HCT116 (cell line): ENCODE measurements around the gene EOMES. TPM values are rescaled to one million over a fixed set of nuclear protein-coding genes. Genes with fewer than 3 reads are reported as not detected.

ENCODE experiments used
- ATAC-seq: fragments of 200-7000 bp; cut with Tn5 transposase; 2 replicates; pipeline ENCODE4 v1.9.1; 2020; ENCODE audit warnings: mild to moderate bottlenecking, moderate library complexity
- BruUV-seq: library from RNA; stranded (reverse); fragments of 400-500 nt; replicated peaks from 2 replicates; lab custom pipeline; 2021; lab: Mats Ljungman, UMichigan
- CTCF ChIA-PET: fragments of 300-600 bp; sonication (Branson Sonifier 250); formaldehyde crosslinking; loops from one replicate; lab custom pipeline; 2021; ENCODE audit warnings: antibody characterized with exemption; lab: Charles Lee
- POLR2A ChIA-PET: fragments of 300-600, 350-600 bp; sonication (Branson Sonifier 250); formaldehyde crosslinking; loops from one replicate; lab custom pipeline; 2021; ENCODE audit warnings: antibody characterized with exemption; lab: Charles Lee
- RAD21 ChIA-PET, 2 experiments: fragments of 300-600 bp; sonication (Branson Sonifier 250); formaldehyde crosslinking; loops; one replicate each; lab custom pipeline; 2023; ENCODE audit warnings: low total read pairs in 2 of 2; ENCODE audit not compliant: uncharacterized antibody in 2 of 2, unreplicated experiment in 2 of 2, low non-redundant PET in 1 of 2; lab: Charles Lee
- DNase-seq: peaks from one replicate; pipeline ENCODE4 v3.0.0-alpha.2; 2010; ENCODE audit warnings: low read depth, low spot score
- H2AFZ ChIP-seq: fragments of 200-600 bp; shearing (Covaris generic), sonication (generic); 2 replicates; pipeline ENCODE4 v1.6.1; 2017; ENCODE audit warnings: low read depth, mixed run types, mixed read lengths, antibody characterized with exemption, low read length; ENCODE audit not compliant: poor library complexity, severe bottlenecking
- H3K27ac ChIP-seq: 2 replicates; pipeline ENCODE4 v1.5.1; 2012; ENCODE audit warnings: low read depth, low read length
- H3K27me3 ChIP-seq: fragments of 200-600 bp; sonication (generic); 2 replicates; pipeline ENCODE4 v1.6.1; 2016; ENCODE audit warnings: mixed run types, low read length, mixed read lengths; ENCODE audit not compliant: insufficient read depth
- H3K36me3 ChIP-seq, 2 experiments: fragments of 200-500 bp in 1 of 2; fragments of 200-600 bp in 1 of 2; sonication (Bioruptor generic) in 1 of 2; sonication (generic) in 1 of 2; 2 replicates each; pipeline versions ENCODE4 v1.5.1 to v1.6.1; 2014 to 2016; ENCODE audit warnings: low read length in 2 of 2, inconsistent platforms in 1 of 2, mixed read lengths in 1 of 2, mixed run types in 1 of 2; ENCODE audit not compliant: insufficient read depth in 2 of 2, control insufficient read depth in 1 of 2
- H3K4me1 ChIP-seq, 2 experiments: fragments of 200-600 bp in 1 of 2; sonication (generic) in 1 of 2; 2 replicates each; pipeline versions ENCODE4 v1.5.1 to v1.6.1; 2012 to 2017; ENCODE audit warnings: low read length in 2 of 2, inconsistent platforms in 1 of 2, mild to moderate bottlenecking in 1 of 2, mixed read lengths in 1 of 2, mixed run types in 1 of 2, moderate library complexity in 1 of 2; ENCODE audit not compliant: insufficient read depth in 2 of 2, control insufficient read depth in 1 of 2
- H3K4me2 ChIP-seq: fragments of 200-600 bp; sonication (generic); 2 replicates; pipeline ENCODE4 v1.6.1; 2017; ENCODE audit warnings: mixed run types, low read length, mixed read lengths
- H3K4me3 ChIP-seq, 2 experiments: fragments of 200-600 bp in 1 of 2; sonication (generic) in 1 of 2; replicated peaks in 1 of 2; 2 replicates each; pipeline ENCODE4 v1.5.1; 2011 to 2016; ENCODE audit warnings: low read length in 2 of 2, control low read depth in 1 of 2, low read depth in 1 of 2, mild to moderate bottlenecking in 1 of 2, mixed read lengths in 1 of 2, mixed run types in 1 of 2
- H3K79me2 ChIP-seq: fragments of 200-600 bp; sonication (generic); 2 replicates; pipeline ENCODE4 v1.6.1; 2017; ENCODE audit warnings: mild to moderate bottlenecking, mixed run types, low read length, moderate library complexity, mixed read lengths; ENCODE audit not compliant: insufficient read depth
- H3K9ac ChIP-seq: fragments of 200-600 bp; sonication (generic); 2 replicates; pipeline ENCODE4 v1.6.1; 2016; ENCODE audit warnings: low read length, mixed read lengths
- H3K9me2 ChIP-seq: fragments of 200-600 bp; sonication (generic), shearing (Covaris generic); 2 replicates; pipeline ENCODE4 v1.6.1; 2017; ENCODE audit warnings: mixed run types, mild to moderate bottlenecking, moderate library complexity; ENCODE audit not compliant: insufficient read depth
- H3K9me3 ChIP-seq, 2 experiments: fragments of 200-500 bp in 1 of 2; fragments of 200-600 bp in 1 of 2; sonication (Bioruptor generic) in 1 of 2; sonication (generic) in 1 of 2; 2 replicates each; pipeline ENCODE4 v1.6.1; 2014 to 2017; ENCODE audit warnings: low read length in 2 of 2, mixed read lengths in 2 of 2, inconsistent platforms in 1 of 2, low read depth in 1 of 2, mild to moderate bottlenecking in 1 of 2, mixed run types in 1 of 2, moderate library complexity in 1 of 2; ENCODE audit not compliant: control insufficient read depth in 1 of 2, insufficient read depth in 1 of 2
- H4K20me1 ChIP-seq: fragments of 200-600 bp; sonication (generic), shearing (Covaris generic); 2 replicates; pipeline ENCODE4 v1.6.1; 2017; ENCODE audit warnings: mixed run types, mild to moderate bottlenecking, moderate library complexity; ENCODE audit not compliant: insufficient read depth
- ELF1 ChIP-seq: IDR thresholded peaks from 2 replicates; pipeline ENCODE4 v1.6.1; 2012; ENCODE audit warnings: low read depth, borderline replicate concordance
- FOSL1 ChIP-seq: IDR thresholded peaks from 2 replicates; pipeline ENCODE4 v1.6.1; 2012; ENCODE audit warnings: low read depth
- TCF7L2 ChIP-seq: IDR thresholded peaks from 2 replicates; pipeline ENCODE4 v1.7.0; 2011; ENCODE audit warnings: borderline replicate concordance, inconsistent platforms; ENCODE audit not compliant: insufficient read depth, insufficient read length; ENCODE audit errors: extremely low read depth
- ZNF274 ChIP-seq: fragments of 200-500 bp; sonication (Bioruptor generic); IDR thresholded peaks from 2 replicates; pipeline ENCODE4 v1.6.1; 2014; ENCODE audit warnings: mild to moderate bottlenecking, low read depth, low read length, inconsistent platforms
- intact Hi-C: fragments of 100-400 bp; cut with micrococcal nuclease; formaldehyde crosslinking; loops from 2 replicates; pipeline ENCODE4 v1.10.0; 2022
- total RNA-seq: library from RNA; stranded (reverse); gene quantifications from one replicate; pipeline ENCODE4 v1.2.1, GENCODE V29; 2021; ENCODE audit not compliant: unreplicated experiment
- TF ChIP-seq, protein P1 (sequence below): IDR thresholded peaks from 2 replicates; pipeline ENCODE4 v1.6.1; 2012; ENCODE audit warnings: low read depth
- TF ChIP-seq, protein P2 (sequence below), 3 experiments: fragments of 200-600 bp in 1 of 3; sonication (generic) in 1 of 3; IDR thresholded peaks in 2 of 3; conservative IDR thresholded peaks in 1 of 3; 2 replicates each; pipeline ENCODE4 v1.5.1; 2012 to 2017; ENCODE audit warnings: low read depth in 2 of 3, low read length in 2 of 3, antibody characterized with exemption in 1 of 3, borderline replicate concordance in 1 of 3, control low read depth in 1 of 3, mild to moderate bottlenecking in 1 of 3, mixed read lengths in 1 of 3, mixed run types in 1 of 3, moderate library complexity in 1 of 3; ENCODE audit not compliant: insufficient read depth in 1 of 3

The EOMES gene
- total RNA-seq, 1 experiment from 2014 or later, result 1.4 TPM

DNA sequence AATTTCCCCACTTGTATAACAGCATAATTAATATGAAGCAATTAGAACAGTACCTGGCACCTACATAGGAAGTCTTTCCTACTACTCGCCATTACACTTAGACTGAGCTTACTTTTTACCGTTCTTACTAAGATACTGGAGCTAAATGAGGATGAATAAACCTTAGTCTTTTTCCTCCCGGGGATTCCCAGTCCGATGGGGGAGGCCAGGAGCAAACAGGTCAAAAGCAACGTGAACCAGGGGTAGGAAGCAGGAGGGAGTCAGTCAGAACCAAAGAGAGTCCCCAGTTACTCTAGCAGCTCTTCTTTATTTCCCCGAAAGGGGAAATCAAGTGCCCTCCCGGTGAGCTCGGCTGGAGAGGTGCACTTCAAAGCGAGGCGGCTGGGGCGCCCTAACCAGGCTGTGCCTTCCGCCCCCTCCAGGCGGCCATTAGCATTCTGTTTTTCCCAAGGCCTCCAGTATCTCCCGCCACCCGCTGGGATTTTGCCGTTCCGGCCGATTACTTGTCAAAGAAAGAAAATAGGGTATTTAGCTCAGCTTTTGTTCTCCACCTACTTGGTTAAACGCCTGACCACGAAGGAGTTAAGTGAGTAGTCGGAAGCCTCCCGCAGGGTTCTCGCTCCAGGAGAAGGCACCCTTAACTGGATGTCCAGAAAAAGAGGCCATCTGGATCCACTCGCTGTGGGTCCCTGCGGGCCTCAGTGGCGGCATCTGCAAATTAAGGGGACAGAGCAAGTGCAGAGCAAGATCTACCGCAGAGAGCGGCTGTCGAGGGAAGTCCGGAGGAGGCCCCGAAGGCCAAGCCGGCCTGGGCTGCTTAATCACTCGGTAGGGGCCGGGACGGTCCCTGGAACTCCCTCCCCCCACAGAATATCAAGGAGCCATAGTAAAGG lies 6.3 kb upstream of the EOMES start:
- no peak overlapping the region for H3K27ac ChIP-seq
- no TSS peak for BruUV-seq
- H3K36me3 ChIP-seq, result no peaks in the 10 kb centered on the region
- no peaks in the 10 kb centered on the region for H3K4me1 ChIP-seq
- ChIA-PET POLR2A (no interaction called here), CTCF (no interaction called here), RAD21 (no interaction called here)
- DNase-seq (no peak), ATAC-seq (no peak)
- no peak overlapping the region for H2AFZ ChIP-seq
- no peaks in the 10 kb centered on the region for H4K20me1 ChIP-seq
- no peaks in the 10 kb centered on the region for H3K9me3 ChIP-seq
- intact Hi-C loops, result no loop called here
- H3K4me3 ChIP-seq, result no peak overlapping the region
- no peaks in the 10 kb centered on the region for H3K27me3 ChIP-seq
- no peak overlapping the region for H3K9ac ChIP-seq
- TF ChIP-seq FOSL1 (no peak), TCF7L2 (no peak), ZNF274 (no peak), ELF1 (no peak)
- TF ChIP-seq, protein P1, sequence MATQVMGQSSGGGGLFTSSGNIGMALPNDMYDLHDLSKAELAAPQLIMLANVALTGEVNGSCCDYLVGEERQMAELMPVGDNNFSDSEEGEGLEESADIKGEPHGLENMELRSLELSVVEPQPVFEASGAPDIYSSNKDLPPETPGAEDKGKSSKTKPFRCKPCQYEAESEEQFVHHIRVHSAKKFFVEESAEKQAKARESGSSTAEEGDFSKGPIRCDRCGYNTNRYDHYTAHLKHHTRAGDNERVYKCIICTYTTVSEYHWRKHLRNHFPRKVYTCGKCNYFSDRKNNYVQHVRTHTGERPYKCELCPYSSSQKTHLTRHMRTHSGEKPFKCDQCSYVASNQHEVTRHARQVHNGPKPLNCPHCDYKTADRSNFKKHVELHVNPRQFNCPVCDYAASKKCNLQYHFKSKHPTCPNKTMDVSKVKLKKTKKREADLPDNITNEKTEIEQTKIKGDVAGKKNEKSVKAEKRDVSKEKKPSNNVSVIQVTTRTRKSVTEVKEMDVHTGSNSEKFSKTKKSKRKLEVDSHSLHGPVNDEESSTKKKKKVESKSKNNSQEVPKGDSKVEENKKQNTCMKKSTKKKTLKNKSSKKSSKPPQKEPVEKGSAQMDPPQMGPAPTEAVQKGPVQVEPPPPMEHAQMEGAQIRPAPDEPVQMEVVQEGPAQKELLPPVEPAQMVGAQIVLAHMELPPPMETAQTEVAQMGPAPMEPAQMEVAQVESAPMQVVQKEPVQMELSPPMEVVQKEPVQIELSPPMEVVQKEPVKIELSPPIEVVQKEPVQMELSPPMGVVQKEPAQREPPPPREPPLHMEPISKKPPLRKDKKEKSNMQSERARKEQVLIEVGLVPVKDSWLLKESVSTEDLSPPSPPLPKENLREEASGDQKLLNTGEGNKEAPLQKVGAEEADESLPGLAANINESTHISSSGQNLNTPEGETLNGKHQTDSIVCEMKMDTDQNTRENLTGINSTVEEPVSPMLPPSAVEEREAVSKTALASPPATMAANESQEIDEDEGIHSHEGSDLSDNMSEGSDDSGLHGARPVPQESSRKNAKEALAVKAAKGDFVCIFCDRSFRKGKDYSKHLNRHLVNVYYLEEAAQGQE, result no peak
- TF ChIP-seq, protein P2, sequence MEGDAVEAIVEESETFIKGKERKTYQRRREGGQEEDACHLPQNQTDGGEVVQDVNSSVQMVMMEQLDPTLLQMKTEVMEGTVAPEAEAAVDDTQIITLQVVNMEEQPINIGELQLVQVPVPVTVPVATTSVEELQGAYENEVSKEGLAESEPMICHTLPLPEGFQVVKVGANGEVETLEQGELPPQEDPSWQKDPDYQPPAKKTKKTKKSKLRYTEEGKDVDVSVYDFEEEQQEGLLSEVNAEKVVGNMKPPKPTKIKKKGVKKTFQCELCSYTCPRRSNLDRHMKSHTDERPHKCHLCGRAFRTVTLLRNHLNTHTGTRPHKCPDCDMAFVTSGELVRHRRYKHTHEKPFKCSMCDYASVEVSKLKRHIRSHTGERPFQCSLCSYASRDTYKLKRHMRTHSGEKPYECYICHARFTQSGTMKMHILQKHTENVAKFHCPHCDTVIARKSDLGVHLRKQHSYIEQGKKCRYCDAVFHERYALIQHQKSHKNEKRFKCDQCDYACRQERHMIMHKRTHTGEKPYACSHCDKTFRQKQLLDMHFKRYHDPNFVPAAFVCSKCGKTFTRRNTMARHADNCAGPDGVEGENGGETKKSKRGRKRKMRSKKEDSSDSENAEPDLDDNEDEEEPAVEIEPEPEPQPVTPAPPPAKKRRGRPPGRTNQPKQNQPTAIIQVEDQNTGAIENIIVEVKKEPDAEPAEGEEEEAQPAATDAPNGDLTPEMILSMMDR (IDR thresholded peaks at IDR 0.05 in 2 of 3, conservative IDR thresholded peaks at IDR 0.05 in 1 of 3; ENCODE audit: borderline replicate concordance in 1 of 3, insufficient read depth in 1 of 3, low read depth in 2 of 3, low read length in 2 of 3), result no peak
- no peaks in the 10 kb centered on the region for H3K9me2 ChIP-seq
- H3K4me2 ChIP-seq, result no peak overlapping the region
- no peaks in the 10 kb centered on the region for H3K79me2 ChIP-seq
